ENCODE data around the gene P2RX7. TPM values are rescaled to one million over a fixed set of nuclear protein-coding genes. Genes with fewer than 3 reads are reported as not detected.

The P2RX7 gene
- total RNA-seq, 8 experiments from 2014 or later = 0.08 to 1.9 (median 0.17) TPM

GRCh38 chr12:121114019-121114639 is 18.5 kb upstream of the P2RX7 start:
- Histone ChIP-seq H3K27ac (no peak overlapping the region), H3K4me3 (no peak overlapping the region), H3K4me1 (replicated peaks in 1 of 2) (peaks cover 8 to 12% of the 10 kb centered on the region in 2 donors)
- ATAC-seq (replicated peaks in 6 of 8) = peak in 4 of 8 experiments; percentile 37 to 64 (median 51)
- in situ Hi-C loops (cut with MboI; ENCODE audit: low pct_unique_long_range_greater_than_20kb in 2 of 9, low sequenced_read_pairs in 9 of 9, unreplicated experiment in 9 of 9) = loop anchor here in 3 of 9 experiments (25.0 kb wide), 2 partner anchors 527 to 777 kb away; partner anchors contain the start of genes PLA2G1B (in 2 of the 3) and POP5 (in 1 of the 3)
- WGBS, 10 experiments = 0 to 67% (median 30%) methylated on average over 1 to 5 of the region's 6 CpGs; no CpG with 5 or more reads in 2 of the 10 experiments

- in situ Hi-C loops (cut with MboI; ENCODE audit: low pct_unique_long_range_greater_than_20kb in 2 of 9, low sequenced_read_pairs in 9 of 9, unreplicated experiment in 9 of 9) = loop anchor here in 3 of 9 experiments (25.0 kb wide), 2 partner anchors 528 to 778 kb away; partner anchors contain the start of genes PLA2G1B (in 2 of the 3) and POP5 (in 1 of the 3)
- no peak overlapping the region for H3K4me3 ChIP-seq
- ATAC-seq (replicated peaks in 6 of 8) = no peak
- H3K4me1 ChIP-seq (replicated peaks in 1 of 2) = peaks cover 8 to 12% of the 10 kb centered on the region in 2 donors
- WGBS, 10 experiments = 0 to 100% (median 43%) methylated on average over 1 to 2 of the region's 2 CpGs; no CpG with 5 or more reads in 2 of the 10 experiments
- no peak overlapping the region for H3K27ac ChIP-seq
These were observed 17.9 kb upstream of the P2RX7 start for GRCh38 chr12:121114806-121115205.

- in situ Hi-C loops (cut with MboI; ENCODE audit: low pct_unique_long_range_greater_than_20kb in 2 of 9, low sequenced_read_pairs in 9 of 9, unreplicated experiment in 9 of 9) = loop anchor here in 3 of 9 experiments (25.0 kb wide), 2 partner anchors 528 to 778 kb away; partner anchors contain the start of genes PLA2G1B (in 2 of the 3) and POP5 (in 1 of the 3)
- no peak overlapping the region for H3K27ac ChIP-seq
- peaks cover 8 to 10% of the 10 kb centered on the region in 2 donors for H3K4me1 ChIP-seq (replicated peaks in 1 of 2)
- no peak overlapping the region for H3K4me3 ChIP-seq
- no peak for ATAC-seq (replicated peaks in 6 of 8)
- WGBS, 10 experiments = 35 to 88% (median 50%) methylated on average over 1 to 4 of the region's 4 CpGs; no CpG with 5 or more reads in 3 of the 10 experiments
These were observed 17.1 kb upstream of the P2RX7 start for GRCh38 chr12:121115530-121115929.

GRCh38 chr12:121116318-121117225 is 16.1 kb upstream of the P2RX7 start:
- in situ Hi-C loops (cut with MboI; ENCODE audit: low pct_unique_long_range_greater_than_20kb in 2 of 9, low sequenced_read_pairs in 9 of 9, unreplicated experiment in 9 of 9) = loop anchor here in 3 of 9 experiments (25.0 kb wide), 2 partner anchors 529 to 779 kb away; partner anchors contain the start of genes PLA2G1B (in 2 of the 3) and POP5 (in 1 of the 3)

GRCh38 chr12:121117226-121117777 is 15.4 kb upstream of the P2RX7 start:
- ATAC-seq (replicated peaks in 6 of 8) = no peak
- H3K4me3 ChIP-seq = no peak overlapping the region
- 17 to 100% (median 80%) methylated on average over 1 to 4 of the region's 4 CpGs; no CpG with 5 or more reads in 1 of the 10 experiments for WGBS, 10 experiments
- peaks cover 8 to 10% of the 10 kb centered on the region in 2 donors for H3K4me1 ChIP-seq (replicated peaks in 1 of 2)
- H3K27ac ChIP-seq = peak overlapping the region in 1 of 2 donors; percentile 54
- in situ Hi-C loops (cut with MboI; ENCODE audit: low pct_unique_long_range_greater_than_20kb in 2 of 9, low sequenced_read_pairs in 9 of 9, unreplicated experiment in 9 of 9) = loop anchor here in 3 of 9 experiments (25.0 kb wide), 2 partner anchors 530 to 780 kb away; partner anchors contain the start of genes PLA2G1B (in 2 of the 3) and POP5 (in 1 of the 3)

More at GRCh38 chr12:121116318-121117225, 16.1 kb upstream of the P2RX7 start:
- ATAC-seq (replicated peaks in 6 of 8) = no peak
- Histone ChIP-seq H3K4me3 (no peak overlapping the region), H3K4me1 (replicated peaks in 1 of 2) (peaks cover 8 to 10% of the 10 kb centered on the region in 2 donors), H3K27ac (peak overlapping the region in 1 of 2 donors; percentile 54)
- 0 to 86% (median 45%) methylated on average over 1 to 4 of the region's 4 CpGs for WGBS, 10 experiments

- in situ Hi-C loops (cut with MboI; ENCODE audit: low pct_unique_long_range_greater_than_20kb in 2 of 9, low sequenced_read_pairs in 9 of 9, unreplicated experiment in 9 of 9) = loop anchor here in 4 of 9 experiments (10.0 to 25.0 kb wide), 3 partner anchors 104 to 783 kb away; partner anchors contain the start of genes PLA2G1B (in 2 of the 4) and POP5 (in 1 of the 4)
- Histone ChIP-seq H3K4me1 (replicated peaks in 1 of 2) (peaks cover 3 to 8% of the 10 kb centered on the region in 2 donors), H3K4me3 (no peak overlapping the region), H3K27ac (no peak overlapping the region)
- ATAC-seq (replicated peaks in 6 of 8) = no peak
- WGBS, 10 experiments = 0 to 83% (median 42%) methylated on average over 1 to 6 of the region's 6 CpGs
These were observed 12.4 kb upstream of the P2RX7 start for GRCh38 chr12:121120323-121120722.

GRCh38 chr12:121120989-121121755 is 11.5 kb upstream of the P2RX7 start:
- Histone ChIP-seq H3K27ac (no peak overlapping the region), H3K4me1 (replicated peaks in 1 of 2) (peaks cover 3 to 8% of the 10 kb centered on the region in 2 donors), H3K4me3 (no peak overlapping the region)
- 50 to 100% (median 87%) methylated on average over 1 to 3 of the region's 8 CpGs; no CpG with 5 or more reads in 4 of the 10 experiments for WGBS, 10 experiments
- in situ Hi-C loops (cut with MboI; ENCODE audit: low pct_unique_long_range_greater_than_20kb in 2 of 9, low sequenced_read_pairs in 9 of 9, unreplicated experiment in 9 of 9) = loop anchor here in 4 of 9 experiments (10.0 to 25.0 kb wide), 3 partner anchors 104 to 784 kb away; partner anchors contain the start of genes PLA2G1B (in 2 of the 4) and POP5 (in 1 of the 4)
- ATAC-seq (replicated peaks in 6 of 8) = no peak

- Histone ChIP-seq H3K4me3 (no peak overlapping the region), H3K4me1 (replicated peaks in 1 of 2) (peaks cover 3 to 8% of the 10 kb centered on the region in 2 donors), H3K27ac (no peak overlapping the region)
- ATAC-seq (replicated peaks in 6 of 8) = no peak
- WGBS, 10 experiments = 57 to 100% (median 80%) methylated on average over 1 to 4 of the region's 4 CpGs; no CpG with 5 or more reads in 3 of the 10 experiments
- in situ Hi-C loops (cut with MboI; ENCODE audit: low pct_unique_long_range_greater_than_20kb in 2 of 9, low sequenced_read_pairs in 9 of 9, unreplicated experiment in 9 of 9) = loop anchor here in 4 of 9 experiments (10.0 to 25.0 kb wide), 3 partner anchors 103 to 785 kb away; partner anchors contain the start of genes PLA2G1B (in 2 of the 4) and POP5 (in 1 of the 4)
These were observed 10.9 kb upstream of the P2RX7 start for GRCh38 chr12:121121805-121122204.

GRCh38 chr12:121123488-121123887 is 9.2 kb upstream of the P2RX7 start:
- WGBS, 10 experiments = 63 to 88% (median 71%) methylated on average over 1 to 2 of the region's 2 CpGs; no CpG with 5 or more reads in 5 of the 10 experiments
- H3K4me1 ChIP-seq (replicated peaks in 1 of 2) = no peaks in the 10 kb centered on the region
- H3K4me3 ChIP-seq = no peak overlapping the region
- in situ Hi-C loops (cut with MboI; ENCODE audit: low pct_unique_long_range_greater_than_20kb in 2 of 9, low sequenced_read_pairs in 9 of 9, unreplicated experiment in 9 of 9) = loop anchor here in 4 of 9 experiments (10.0 to 25.0 kb wide), 3 partner anchors 101 to 786 kb away; partner anchors contain the start of genes PLA2G1B (in 2 of the 4) and POP5 (in 1 of the 4)
- no peak for ATAC-seq (replicated peaks in 6 of 8)
- no peak overlapping the region for H3K27ac ChIP-seq

- WGBS, 10 experiments = 38 to 80% (median 60%) methylated on average over 1 to 3 of the region's 4 CpGs; no CpG with 5 or more reads in 3 of the 10 experiments
- in situ Hi-C loops (cut with MboI; ENCODE audit: low pct_unique_long_range_greater_than_20kb in 2 of 9, low sequenced_read_pairs in 9 of 9, unreplicated experiment in 9 of 9) = loop anchor here in 4 of 9 experiments (10.0 to 25.0 kb wide), 3 partner anchors 100 to 787 kb away; partner anchors contain the start of genes PLA2G1B (in 2 of the 4) and POP5 (in 1 of the 4)
- Histone ChIP-seq H3K4me1 (replicated peaks in 1 of 2) (no peaks in the 10 kb centered on the region), H3K4me3 (no peak overlapping the region), H3K27ac (no peak overlapping the region)
- ATAC-seq (replicated peaks in 6 of 8) = peak in 5 of 8 experiments; percentile 14 to 82 (median 50)
These were observed 8.1 kb upstream of the P2RX7 start for GRCh38 chr12:121124402-121125109.

GRCh38 chr12:121127501-121127900 is 5.2 kb upstream of the P2RX7 start:
- Histone ChIP-seq H3K4me3 (no peak overlapping the region), H3K27ac (no peak overlapping the region), H3K4me1 (replicated peaks in 1 of 2) (peaks cover 4 to 7% of the 10 kb centered on the region in 2 donors)
- WGBS, 10 experiments = 0 to 100% (median 59%) methylated on average over 1 to 3 of the region's 3 CpGs
- ATAC-seq (replicated peaks in 6 of 8) = no peak
- in situ Hi-C loops (cut with MboI; ENCODE audit: low pct_unique_long_range_greater_than_20kb in 2 of 9, low sequenced_read_pairs in 9 of 9, unreplicated experiment in 9 of 9) = loop anchor here in 1 of 9 experiments (10.0 kb wide), 1 partner anchor 97 kb away; no protein-coding TSS in a partner anchor

Measured in motor neuron (in vitro differentiated cells).